ENCODE results near the gene KCNH3.
"Not testable (repeated sequence)": the region's sequence is repeated elsewhere in the genome, so short reads cannot be mapped to it uniquely, and the experiment has no call there.

KCNH3 gene

DNA sequence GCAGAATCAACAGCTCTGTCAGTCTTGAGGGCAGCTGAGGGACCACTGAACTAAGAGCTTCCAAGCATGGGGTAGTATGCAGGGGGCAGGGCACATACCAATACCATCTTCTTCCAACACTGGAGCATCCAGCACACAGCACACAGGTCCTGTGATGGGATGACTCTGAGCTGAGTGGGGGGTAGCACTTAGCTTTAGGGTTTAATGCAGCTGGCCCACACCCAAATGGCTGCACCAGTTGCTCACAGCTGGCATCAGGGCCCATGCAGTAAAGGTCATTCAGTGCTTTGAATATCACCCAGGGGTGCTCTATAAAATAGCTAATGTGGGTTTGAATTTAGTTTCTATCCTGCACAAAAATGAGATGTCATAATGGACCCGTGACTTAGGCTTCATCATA, 64.9 kb downstream of the KCNH3 start:
- no peaks in the 10 kb centered on the region for H3K36me3 ChIP-seq (ENCODE audit: control insufficient read depth, insufficient read depth, low read length)
- H3K27ac ChIP-seq (ENCODE audit: low read depth, low read length) = no peak overlapping the region
- no peaks in the 10 kb centered on the region; the same call in 1 of the 2 replicates for H3K27me3 ChIP-seq (ENCODE audit: control insufficient read depth, insufficient read depth, low read length)
- H3K4me3 ChIP-seq (ENCODE audit: low read depth, low read length) = no peak overlapping the region
- no peak overlapping the region for H3K9ac ChIP-seq (ENCODE audit: low read depth, low read length)
- H3K4me1 ChIP-seq (ENCODE audit: control insufficient read depth, insufficient read depth, low read length) = no peaks in the 10 kb centered on the region
- H3K9me3 ChIP-seq (ENCODE audit: control insufficient read depth, insufficient read depth, low read length) = no peaks in the 10 kb centered on the region

GRCh38 chr12:49604856-49605255, 66.0 kb downstream of the KCNH3 start:
- Histone ChIP-seq H3K36me3 (ENCODE audit: control insufficient read depth, insufficient read depth, low read length) (no peaks in the 10 kb centered on the region), H3K27me3 (ENCODE audit: control insufficient read depth, insufficient read depth, low read length) (no peaks in the 10 kb centered on the region; the same call in 1 of the 2 replicates), H3K9me3 (ENCODE audit: control insufficient read depth, insufficient read depth, low read length) (no peaks in the 10 kb centered on the region), H3K9ac (ENCODE audit: low read depth, low read length) (no peak overlapping the region), H3K4me3 (ENCODE audit: low read depth, low read length) (no peak overlapping the region), H3K4me1 (ENCODE audit: control insufficient read depth, insufficient read depth, low read length) (no peaks in the 10 kb centered on the region), H3K27ac (ENCODE audit: low read depth, low read length) (no peak overlapping the region)

DNA sequence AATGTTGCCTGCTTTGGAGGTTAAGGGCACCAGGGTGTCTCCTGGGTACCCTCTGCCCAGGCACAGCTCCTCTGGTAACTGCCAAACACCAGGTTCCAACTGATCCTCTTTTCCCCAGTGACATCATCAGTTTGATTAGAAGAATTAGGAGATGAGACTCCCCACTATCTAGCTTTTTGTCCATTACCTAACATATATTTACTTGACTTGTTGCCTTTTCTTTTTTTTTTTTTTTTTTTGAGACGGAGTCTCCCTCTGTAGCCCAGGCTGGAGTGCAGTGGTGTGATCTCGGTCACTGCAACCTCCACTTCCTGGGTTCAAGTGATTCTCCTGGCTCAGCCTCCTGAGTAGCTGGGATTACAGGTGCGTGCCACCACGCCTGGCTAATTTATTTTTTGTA, 66.7 kb downstream of the KCNH3 start, which contains the start of gene FAM186B:
Gene FAM186B (minus strand): TSS at position 101 of the 400 bp plus-strand sequence. CDS start 162 bp downstream, outside the sequence.
- H3K9ac ChIP-seq (ENCODE audit: low read depth, low read length); H3K36me3 ChIP-seq (ENCODE audit: control insufficient read depth, insufficient read depth, low read length); H3K4me3 ChIP-seq (ENCODE audit: low read depth, low read length); H3K27me3 ChIP-seq (ENCODE audit: control insufficient read depth, insufficient read depth, low read length); H3K9me3 ChIP-seq (ENCODE audit: control insufficient read depth, insufficient read depth, low read length); H3K4me1 ChIP-seq (ENCODE audit: control insufficient read depth, insufficient read depth, low read length); H3K27ac ChIP-seq (ENCODE audit: low read depth, low read length): not testable (repeated sequence)

Data from HUES48 (cell line).